ENCODE data around the gene IMMP2L.
"Not testable (repeated sequence)": the region's sequence is repeated elsewhere in the genome, so short reads cannot be mapped to it uniquely, and the experiment has no call there.

Gene IMMP2L

DNA sequence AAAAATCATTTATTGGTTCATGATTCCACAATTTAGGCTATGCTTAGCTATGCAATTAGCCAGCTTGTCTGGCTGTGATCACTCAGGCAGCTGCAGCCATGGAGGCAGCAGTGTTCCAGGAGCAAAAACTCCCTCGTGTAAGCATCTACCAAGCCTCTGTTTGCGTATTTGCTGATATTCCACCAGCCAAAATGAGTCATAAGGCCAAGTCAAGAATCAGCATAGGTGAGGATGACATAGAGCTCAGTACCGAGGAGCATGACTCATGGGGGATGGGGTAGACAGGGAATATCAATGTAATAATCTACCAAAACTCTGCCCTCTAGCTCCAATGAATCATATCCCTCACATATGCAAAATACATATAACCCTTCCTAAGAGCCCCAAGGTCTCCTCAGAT lies 63.3 kb downstream of the IMMP2L start:
- DNase-seq = no peak

DNA sequence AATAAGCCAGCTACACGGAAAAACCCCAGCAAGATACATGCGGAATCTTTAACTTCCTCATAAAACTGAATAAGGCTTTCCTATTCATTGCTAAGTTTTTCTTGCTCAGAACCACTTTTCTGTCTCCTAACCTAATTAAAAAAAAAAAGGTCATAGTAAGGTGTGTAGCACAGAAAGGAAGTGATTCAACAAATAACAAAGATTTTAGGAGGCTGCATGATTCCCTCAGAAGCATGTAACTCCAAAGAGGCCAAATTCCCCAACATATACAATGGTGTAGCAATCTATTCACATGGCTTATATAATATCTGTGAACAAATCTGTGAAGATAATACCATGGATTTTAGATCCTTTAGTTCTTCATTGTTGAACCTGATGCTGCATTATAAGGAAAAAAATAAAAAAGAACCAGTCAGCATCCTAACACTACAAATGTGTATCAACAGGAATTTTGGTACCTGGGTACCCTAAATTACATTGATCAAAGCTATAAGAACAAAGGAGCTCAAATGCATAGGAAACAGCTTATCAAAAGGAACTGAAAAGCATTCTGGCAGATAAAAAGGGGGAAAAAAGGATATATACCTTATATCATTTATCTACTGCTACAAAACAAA lies 63.8 kb downstream of the IMMP2L start:
- DNase-seq = no peak

DNA sequence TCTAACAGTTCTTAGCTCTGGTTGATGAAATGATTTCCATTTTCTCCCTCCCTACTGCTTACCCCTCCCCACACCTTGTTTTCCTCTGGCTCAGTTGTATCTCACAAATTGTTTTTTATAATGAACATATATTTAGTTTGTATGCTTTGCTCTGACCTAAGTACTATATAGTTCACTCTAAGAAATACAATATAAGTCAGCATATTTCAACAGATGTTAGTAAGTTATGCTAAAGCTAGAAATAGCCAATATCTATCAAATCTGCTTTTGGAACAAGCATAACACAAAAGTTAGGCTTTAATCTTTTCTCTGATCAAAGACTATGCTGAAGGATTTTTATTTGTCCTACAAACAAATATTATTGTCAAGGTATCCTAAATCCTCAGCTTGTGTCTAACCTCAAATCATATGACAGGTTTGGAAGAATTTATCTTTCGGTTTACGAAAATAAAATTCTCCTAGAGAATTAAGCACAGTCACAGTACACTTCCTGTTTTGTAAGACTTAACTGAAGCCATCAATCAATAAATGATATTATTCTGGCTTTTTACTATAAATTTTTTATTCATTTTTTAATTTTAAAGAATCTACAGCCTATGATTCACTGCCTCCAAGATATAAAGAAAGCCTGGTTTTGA lies 67.0 kb downstream of the IMMP2L start:
- no peak for DNase-seq

DNA sequence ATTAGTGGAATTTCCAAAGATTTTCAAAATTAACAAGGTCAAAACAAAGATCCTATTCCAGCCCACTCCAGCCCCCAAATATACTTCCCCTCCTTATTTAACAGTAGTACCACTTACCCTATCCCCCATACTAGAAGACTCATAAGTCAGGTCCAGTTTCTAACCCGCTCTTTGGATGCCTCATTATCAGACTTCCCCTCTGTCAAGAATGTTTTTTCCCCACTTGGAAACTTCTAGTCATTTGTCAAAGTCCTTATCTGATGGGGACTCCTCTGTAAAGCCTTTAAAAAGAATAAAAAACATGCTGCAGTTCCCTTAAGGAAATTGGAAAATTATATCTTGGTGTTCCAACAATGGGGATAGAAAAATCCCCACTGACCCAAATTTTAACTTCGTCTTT lies 70.1 kb downstream of the IMMP2L start:
- no peak for DNase-seq

DNA sequence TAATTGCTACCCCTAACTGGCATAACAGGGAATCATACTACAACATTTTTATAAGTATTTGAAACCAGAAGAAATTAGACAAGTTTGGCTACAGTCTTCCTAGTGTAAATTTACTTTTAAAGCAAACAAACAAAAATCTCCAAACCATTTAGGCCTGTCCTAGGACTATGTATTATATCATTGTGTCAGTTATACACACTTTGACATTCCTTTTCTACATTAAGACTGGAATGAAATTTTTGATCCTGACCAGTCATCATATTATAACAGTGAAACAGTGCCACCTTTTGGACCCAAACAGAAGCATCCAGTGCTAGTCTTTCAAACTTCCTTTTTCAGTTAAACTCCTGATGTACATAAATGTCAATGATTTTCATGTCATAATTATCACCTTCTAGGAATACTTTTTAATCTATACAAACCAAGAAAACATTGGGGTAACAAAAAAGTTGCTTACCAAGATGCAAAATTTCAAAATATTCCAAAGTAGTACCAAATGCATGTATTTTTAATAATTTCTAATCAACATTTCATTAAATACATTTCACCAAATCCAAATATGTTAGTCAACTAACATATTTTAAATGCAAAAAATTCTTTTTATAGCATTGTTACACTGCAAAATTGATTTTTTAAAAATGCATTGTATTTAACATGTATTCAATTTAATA lies 75.7 kb downstream of the IMMP2L start:
- peak; percentile 22 for DNase-seq

DNA sequence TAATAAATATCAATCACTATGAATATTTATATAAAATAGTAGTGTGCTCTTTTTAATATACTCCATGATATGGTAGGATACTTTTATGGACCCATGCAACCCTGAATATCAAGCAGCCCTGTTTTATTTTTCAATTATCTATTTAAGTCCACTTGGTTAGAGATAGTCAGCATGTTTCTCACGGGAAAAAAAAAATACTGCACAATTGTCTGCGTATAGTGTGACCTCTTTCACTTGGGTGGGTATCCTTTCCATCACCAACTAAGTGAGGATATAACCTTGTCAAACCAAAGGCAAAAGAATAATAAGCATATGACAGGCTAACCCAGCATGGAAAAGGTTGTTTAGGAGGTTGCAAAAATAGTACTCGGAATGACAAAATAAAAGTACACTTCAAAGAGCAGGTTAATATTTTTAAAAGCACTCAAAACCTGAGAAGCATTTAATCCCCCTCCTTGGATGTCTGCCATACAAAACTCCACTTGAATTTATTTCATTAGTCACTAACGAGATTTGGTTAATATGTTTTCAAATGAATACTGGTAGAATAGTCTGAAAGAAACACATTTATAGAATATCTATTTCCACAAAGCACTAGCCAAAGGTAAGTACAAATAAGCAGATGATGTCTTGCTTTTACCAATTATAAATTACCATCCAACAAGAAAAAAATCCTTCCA lies 76.5 kb downstream of the IMMP2L start:
- DNase-seq = peak; percentile 34

DNA sequence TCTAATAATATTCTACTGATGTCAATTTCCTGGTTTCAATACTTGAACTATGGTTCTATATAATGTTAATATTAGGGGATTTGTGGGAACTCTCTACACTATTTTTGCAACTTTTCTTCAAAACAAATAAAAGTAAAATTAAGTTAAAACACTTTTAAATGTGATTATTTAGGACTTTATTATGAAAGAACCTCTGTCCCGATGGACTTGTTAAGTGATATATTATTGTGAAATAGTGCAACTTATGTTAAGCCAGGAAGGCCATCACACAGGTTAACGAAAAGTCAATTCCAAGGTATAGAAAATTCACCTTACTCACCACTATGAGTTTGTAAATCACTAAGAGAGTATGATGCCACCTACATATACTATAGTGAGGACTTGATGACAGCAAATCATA lies 79.2 kb downstream of the IMMP2L start:
- no peak for DNase-seq

DNA sequence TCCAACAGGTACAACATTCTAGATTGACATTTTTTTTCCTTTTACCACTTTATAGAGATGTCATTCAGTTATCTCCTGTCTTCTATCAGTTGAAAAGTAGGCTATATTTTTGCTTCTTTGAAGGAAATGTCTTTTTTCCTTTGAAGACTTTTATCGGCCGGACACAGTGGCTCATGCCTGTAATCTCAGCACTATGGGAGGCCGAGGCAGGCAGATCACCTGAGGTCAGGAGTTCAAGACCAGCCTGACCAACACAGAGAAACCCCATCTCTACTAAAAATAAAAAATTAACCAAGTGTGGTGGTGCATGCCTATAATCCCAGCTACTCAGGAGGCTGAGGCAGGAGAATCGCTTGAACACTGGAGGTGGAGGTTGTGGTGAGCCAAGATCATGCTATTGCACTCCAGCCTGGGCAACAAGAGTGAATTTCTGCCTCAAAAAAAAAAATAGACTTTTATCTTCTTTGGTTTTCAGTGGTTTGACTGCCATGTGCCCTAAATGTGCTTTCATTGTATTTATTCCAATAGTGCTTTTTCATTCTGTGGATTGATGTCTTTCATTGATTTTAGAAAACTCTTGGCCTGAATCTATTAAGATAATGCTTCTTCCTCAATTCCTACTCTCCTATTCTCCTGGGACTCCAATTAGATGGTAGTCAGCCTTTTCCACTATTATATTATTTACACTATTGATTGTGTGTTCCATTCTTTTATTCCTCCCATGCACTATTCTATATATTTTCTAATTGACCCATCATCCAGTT lies 84.6 kb downstream of the IMMP2L start:
- no peak for DNase-seq

DNA sequence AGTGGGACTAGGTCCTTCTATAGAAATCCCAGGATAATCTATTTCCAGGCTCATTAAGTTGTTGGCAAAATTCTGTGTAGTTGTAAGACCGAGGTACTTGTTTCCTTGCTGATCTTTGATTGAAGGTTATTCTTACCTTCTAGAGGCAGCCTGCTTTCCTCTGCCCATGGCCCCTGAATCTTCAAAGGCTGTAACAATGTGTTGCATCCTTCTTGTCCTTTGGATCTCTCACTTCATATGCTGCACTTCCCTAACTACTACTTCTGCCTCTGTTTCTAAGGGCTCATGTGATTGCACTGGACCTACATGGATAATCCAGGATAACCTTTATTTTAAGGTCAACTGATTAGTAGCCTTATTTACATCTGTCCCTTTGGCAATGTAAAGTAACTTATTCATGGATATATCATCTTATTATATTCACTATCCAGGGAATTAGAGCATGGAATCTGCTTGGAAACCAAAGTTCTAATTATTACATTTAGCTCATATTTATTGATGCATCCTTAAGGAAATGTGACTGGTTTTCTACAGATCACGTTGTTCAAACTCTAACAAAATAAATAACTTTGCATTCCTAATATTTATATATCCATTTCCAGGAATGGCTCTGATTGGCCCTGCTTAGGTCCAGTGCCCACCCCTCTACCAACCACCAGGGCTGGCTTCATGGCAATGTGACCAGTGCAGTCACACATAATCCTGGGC lies 85.6 kb downstream of the IMMP2L start:
- no peak for DNase-seq

DNA sequence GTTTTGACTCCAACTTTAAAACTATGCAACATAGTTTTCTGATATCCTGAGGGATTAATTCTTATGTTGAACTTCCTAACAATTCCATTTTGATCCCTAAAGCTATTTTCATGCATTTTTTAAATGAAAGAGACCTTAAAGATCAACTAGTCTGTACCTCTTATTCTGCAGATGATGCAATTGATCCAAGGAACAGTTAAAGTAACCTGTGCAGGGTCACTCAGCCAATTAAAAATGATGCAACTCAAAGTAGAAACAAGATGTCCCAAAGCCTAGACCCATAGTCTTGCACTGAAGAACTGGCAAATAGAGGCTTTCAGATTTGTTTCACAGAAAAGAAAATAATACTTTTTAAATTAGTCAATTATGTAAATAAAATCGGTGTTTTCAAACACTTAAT lies 86.3 kb downstream of the IMMP2L start:
- no peak for DNase-seq

DNA sequence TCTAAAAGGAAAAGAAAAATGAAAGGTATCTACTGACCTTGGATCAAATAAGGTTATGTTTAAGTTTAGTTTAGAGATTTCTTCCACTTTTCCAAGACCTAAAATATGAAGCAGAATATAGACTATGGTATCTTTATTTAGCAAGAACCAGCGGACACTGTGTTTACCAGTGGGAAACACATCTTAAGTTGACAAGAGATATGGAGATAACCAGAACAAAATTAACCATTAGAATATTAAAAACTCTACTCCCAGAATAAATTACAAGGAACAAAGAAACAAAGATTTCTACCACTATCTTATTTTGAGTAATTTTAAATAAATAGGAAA lies 86.9 kb downstream of the IMMP2L start:
- DNase-seq = no peak

DNA sequence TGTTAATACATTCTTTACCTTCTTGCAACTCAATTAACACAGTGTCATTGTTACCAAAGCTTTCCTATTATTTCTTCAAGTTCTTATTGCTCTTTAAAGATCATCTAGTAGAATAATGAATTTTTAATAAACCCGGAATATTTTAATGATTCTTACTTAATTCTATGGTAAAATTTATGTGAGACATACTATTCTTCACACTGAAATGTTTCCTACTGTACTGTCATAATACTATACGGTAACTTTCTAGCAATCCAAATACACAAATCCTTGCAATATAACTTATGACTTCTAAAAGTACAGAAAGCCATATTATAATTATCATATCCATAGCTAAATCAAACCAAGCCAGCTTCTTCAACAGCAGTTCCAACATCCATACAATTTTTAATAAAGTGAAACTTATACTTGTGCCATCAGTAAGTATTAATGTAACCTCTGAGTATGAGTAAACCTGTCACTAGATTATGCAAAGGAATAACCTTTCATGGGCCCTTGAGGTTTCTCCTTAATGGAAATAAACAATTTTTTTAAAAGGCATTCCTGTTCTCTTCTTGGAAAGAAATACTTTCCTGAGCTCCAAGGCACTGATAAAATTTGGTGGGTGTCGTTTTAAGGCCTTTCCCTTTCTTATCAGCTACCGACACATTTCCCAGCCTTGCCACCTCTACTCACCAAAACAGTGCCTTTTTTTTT lies 87.4 kb downstream of the IMMP2L start:
- no peak for DNase-seq

DNA sequence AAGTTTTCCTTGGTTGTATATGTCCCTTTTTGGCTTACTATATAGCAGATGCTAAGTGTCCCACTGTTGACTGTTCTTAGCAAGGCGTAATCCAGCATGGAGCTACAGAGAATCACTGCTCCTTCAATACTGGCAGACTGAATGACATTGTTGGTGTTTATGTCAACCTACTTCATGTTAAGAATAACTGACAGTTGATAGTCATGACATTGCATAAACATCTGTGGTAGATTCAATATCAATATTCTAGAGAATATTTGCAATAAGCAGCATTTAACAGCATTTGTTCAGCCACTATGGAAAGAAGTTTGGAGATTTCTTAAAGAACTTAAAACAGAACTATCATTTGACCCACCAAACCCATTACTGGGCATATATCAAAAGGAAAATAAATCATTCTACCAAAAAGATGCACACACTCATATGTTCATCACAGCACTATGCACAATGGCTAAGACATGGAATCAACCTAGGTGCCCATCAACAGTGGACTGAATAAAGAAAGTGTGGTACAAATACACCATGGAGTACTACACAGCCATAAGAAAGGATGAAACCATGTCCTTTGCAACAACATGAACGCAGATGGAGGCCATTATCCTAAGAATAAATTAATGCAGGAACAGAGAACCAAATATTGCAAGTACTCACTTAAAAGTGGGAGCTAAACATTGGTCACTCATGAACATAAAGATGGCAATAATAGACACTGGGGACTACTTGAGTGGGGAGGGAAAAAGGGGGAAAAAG lies 88.7 kb downstream of the IMMP2L start:
- no peak for DNase-seq

DNA sequence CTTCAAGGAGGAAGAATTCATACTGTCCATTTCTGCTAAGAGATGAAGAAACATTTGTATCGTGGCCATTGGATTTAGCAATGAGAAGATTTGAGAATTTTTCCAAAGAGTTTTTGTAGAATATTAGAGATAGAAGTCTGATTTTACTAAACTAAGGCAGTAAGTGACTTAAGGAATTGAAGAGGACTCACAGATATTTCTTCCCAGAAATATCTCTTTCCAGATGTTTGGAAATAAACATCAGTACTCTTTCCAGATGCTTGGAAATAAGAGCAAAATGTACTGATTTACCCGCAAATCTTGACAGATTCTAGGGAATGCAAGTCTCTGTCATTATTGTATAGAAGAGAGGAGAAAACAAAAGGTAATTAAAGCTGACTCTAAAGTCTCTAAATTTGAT lies 91.3 kb downstream of the IMMP2L start:
- no peak for DNase-seq

DNA sequence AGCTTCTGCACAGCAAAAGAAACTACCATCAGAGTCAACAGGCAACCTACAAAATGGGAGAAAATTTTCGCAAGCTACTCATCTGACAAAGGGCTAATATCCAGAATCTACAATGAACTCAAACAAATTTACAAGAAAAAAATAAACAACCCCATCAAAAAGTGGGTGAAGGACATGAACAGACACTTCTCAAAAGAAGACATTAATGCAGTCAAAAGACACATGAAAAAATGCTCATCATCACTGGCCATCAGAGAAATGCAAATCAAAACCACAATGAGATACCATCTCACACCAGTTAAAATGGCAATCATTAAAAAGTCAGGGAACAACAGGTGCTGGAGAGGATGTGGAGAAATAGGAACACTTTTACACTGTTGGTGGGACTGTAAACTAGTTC lies 92.4 kb downstream of the IMMP2L start:
- not testable (repeated sequence) for DNase-seq

DNA sequence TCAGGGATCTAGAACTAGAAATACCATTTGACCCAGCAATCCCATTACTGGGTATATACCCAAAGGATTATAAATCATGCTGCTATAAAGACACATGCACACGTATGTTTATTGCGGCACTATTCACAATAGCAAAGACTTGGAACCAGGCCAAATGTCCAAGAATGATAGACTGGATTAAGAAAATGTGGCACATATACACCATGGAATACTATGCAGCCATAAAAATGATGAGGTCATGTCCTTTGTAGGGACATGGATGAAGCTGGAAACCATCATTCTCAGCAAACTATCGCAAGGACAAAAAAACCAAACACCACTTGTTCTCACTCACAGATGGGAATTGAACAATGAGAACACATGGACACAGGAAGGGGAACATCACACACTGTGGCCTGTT lies 96.5 kb downstream of the IMMP2L start:
- DNase-seq = not testable (repeated sequence)

DNA sequence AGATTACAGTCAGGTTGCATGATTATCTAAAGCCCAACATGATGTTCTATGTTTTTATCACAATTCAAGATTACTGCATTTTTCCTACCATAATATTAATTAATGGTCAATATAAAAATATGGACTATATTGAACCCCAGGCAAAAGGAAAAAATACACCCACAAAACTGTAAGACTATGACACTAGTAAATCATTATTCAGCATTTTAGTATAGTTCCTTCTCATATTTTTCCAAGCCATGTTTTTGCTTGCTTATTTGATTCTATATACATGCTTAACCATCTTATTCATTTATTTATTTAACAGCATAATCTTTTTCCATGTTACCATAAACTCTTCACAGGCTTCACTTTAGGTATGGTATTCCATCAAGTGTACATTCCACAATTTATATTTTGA lies 101.6 kb downstream of the IMMP2L start:
- DNase-seq = no peak

DNA sequence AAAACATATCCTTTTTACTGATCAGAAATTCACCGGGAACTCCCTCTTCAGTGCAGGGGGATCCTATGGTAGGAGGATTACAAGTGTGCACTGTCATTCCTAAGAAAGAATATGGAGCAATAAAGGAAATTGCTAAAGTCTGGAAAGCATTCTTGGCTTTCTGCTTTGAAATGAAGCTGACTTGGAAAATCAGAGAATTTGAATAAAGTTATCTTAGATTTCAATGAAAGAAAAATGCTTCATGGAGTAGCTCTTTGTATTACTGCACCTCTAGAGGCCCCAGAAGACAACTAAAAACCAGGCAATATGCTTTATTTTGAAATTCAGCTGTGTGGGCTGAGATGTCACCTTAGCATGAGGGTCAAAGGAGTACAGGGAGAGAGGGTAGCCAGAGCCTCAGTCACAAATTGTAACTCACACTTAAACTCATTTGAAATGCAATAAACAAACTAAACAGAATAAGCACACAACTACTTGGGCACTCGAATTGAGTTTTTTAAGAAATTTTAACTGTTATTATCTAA lies 102.5 kb downstream of the IMMP2L start:
- DNase-seq = no peak

DNA sequence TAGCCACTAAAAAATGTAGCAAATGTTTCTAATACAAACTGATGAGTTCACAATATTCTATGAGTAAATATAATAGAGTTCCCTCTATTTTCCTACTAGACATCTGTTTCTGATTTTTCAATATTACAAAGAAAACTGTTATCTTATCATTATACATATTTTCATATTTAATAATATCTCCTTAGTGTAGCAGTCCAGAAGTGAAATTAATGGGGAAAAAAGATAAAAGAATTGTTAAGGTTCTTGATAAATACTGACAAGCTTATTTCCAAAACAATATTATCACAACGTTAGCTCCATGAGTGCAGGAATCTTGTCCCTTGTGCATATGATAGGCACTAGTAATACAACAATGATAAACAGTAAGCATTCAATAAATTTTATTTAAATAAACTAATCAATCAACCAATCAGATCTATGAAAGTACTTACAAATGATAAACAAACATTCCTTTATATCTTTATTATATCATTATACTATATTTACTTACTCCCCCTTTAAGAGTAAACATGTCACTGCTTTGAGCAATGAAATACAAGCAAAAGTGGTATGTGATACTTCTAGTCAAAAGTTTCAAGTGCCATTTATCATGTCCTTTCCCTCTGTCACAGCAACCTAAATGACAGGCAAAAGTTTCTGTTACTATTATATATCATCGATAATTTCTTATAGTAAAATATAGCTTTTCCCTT lies 103.1 kb downstream of the IMMP2L start:
- DNase-seq = no peak

DNA sequence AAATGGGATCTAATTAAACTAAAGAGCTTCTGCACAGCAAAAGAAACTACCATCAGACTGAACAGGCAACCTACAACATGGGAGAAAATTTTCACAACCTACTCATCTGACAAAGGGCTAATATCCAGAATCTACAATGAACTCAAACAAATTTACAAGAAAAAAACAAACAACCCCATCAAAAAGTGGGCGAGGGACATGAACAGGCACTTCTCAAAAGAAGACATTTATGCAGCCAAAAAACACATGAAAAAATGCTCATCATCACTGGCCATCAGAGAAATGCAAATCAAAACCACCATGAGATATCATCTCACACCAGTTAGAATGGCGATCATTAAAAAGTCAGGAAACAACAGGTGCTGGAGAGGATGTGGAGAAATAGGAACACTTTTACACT lies 111.6 kb downstream of the IMMP2L start:
- DNase-seq = not testable (repeated sequence)

Data from NCI-H1105 (cell line).